Small intestine (tissue), 7 donors: ENCODE results near the gene TRPM5. TPM values are rescaled to one million over a fixed set of nuclear protein-coding genes. Genes with fewer than 3 reads are reported as not detected.

Experiments used
- DNase-seq, 2 donors: peaks; one replicate each; pipeline versions ENCODE4 v3.0.0 to v3.0.0-alpha.2; 2013
- FAIRE-seq: peaks from 2 replicates; lab custom pipeline; 2012; peaks lifted over from hg19 to GRCh38; lab: Jason Lieb, UNC
- H3K27ac ChIP-seq, 3 donors: one replicate each; pipeline ENCODE4 v1.5.1; 2013; ENCODE audit warnings: low read length in 2 of 3, mild to moderate bottlenecking in 2 of 3, control low read depth in 1 of 3, inconsistent platforms in 1 of 3, low read depth in 1 of 3, moderate library complexity in 1 of 3
- H3K27me3 ChIP-seq, 3 donors: one replicate each; pipeline ENCODE4 v1.6.1; 2013; ENCODE audit warnings: low read length in 3 of 3, inconsistent platforms in 1 of 3; ENCODE audit not compliant: control insufficient read depth in 3 of 3, insufficient read depth in 3 of 3
- H3K36me3 ChIP-seq, 3 donors: one replicate each; pipeline ENCODE4 v1.6.1; 2013; ENCODE audit warnings: low read length in 3 of 3, inconsistent platforms in 1 of 3, low read depth in 1 of 3, mild to moderate bottlenecking in 1 of 3, moderate library complexity in 1 of 3; ENCODE audit not compliant: control insufficient read depth in 3 of 3, insufficient read depth in 2 of 3
- H3K4me1 ChIP-seq, 3 donors: one replicate each; pipeline ENCODE4 v1.6.1; 2013; ENCODE audit warnings: low read length in 2 of 3, inconsistent platforms in 1 of 3, low read depth in 1 of 3, mild to moderate bottlenecking in 1 of 3, moderate library complexity in 1 of 3; ENCODE audit not compliant: control insufficient read depth in 3 of 3, insufficient read depth in 2 of 3
- H3K4me3 ChIP-seq, 3 donors: one replicate each; pipeline ENCODE4 v1.5.1; 2013; ENCODE audit warnings: low read length in 3 of 3, control low read depth in 1 of 3, inconsistent platforms in 1 of 3, low read depth in 1 of 3, mild to moderate bottlenecking in 1 of 3, moderate library complexity in 1 of 3
- H3K9me3 ChIP-seq, 2 donors: one replicate each; pipeline ENCODE4 v1.6.1; 2013; ENCODE audit warnings: low read depth in 1 of 2, low read length in 1 of 2; ENCODE audit not compliant: control insufficient read depth in 2 of 2, insufficient read depth in 1 of 2
- WGBS, 3 donors: extraction: QIAGEN DNeasy Blood & Tissue Kit; methylation state at CpG; one replicate each; pipeline ENCODE4 v1.1.7; 2013; 5-methylcytosine and 5-hydroxymethylcytosine counted together
- polyA plus RNA-seq, 4 donors: library from polyadenylated mRNA; stranded (reverse) in 3 of 4; unstranded in 1 of 4; fragments of 200-250 nt in 3 of 4; fragments of 120-200 nt in 1 of 4; gene quantifications; one replicate each; pipeline versions ENCODE4 v1.2.1 to v1.2.3, GENCODE V29; 2013
- donor health status: healthy with polysubstance abuse.
- donor health status: control.
- donor health status: control.
- donor health status: Bipolar disorder and iron deficiency.
- donor health status: healthy.

The TRPM5 gene
- polyA plus RNA-seq, 4 donors: 1.3 to 10.0 (median 2.9) TPM

DNA sequence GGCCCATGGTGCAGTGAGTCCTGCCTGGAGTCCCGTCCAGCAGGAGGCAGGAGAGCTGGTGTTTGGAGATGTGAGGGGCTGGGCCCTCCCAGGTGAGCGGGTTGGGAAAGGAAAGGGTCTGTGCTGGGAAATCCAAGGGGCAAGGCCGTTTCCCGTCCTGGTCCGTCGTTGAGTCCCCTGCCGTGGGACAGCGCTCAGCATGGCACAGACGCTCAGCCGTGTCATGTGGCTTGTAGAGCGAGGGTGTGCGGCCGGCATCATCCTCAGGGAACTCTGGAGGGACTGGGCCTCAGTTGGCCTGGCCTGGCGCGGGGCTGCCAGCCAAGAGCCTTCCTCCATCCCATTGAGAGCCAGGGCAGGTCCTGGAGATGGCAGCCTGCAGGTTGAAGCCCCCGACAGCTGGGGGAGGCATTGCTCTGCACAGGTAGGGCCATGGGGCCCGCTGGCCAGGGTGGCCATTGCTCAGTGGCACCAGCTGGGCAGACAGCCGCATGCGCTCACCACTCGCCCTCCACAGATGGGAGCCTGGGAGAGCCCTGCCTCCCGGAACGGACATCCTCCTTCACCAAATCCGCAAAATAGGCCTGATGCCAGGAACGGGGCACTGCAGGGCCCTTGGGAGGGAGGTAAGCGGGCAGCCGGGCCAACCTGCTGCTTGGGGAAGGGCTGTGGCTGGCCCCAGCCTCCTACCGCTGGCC, 29.2 kb upstream of the TRPM5 start:
- Histone ChIP-seq H3K9me3 (peaks cover 0 to 4% of the 10 kb centered on the region in 2 donors), H3K27me3 (no peaks in the 10 kb centered on the region), H3K27ac (no peak overlapping the region), H3K4me1 (peaks cover 0 to 14% (median 3%) of the 10 kb centered on the region in 3 donors), H3K4me3 (no peak overlapping the region), H3K36me3 (peaks cover 0 to 9% (median 2%) of the 10 kb centered on the region in 3 donors)
- FAIRE-seq (no peak), DNase-seq (no peak)
- 73 to 83% (median 77%) methylated on average over 26 to 27 of the region's 27 CpGs for WGBS, 3 donors

DNA sequence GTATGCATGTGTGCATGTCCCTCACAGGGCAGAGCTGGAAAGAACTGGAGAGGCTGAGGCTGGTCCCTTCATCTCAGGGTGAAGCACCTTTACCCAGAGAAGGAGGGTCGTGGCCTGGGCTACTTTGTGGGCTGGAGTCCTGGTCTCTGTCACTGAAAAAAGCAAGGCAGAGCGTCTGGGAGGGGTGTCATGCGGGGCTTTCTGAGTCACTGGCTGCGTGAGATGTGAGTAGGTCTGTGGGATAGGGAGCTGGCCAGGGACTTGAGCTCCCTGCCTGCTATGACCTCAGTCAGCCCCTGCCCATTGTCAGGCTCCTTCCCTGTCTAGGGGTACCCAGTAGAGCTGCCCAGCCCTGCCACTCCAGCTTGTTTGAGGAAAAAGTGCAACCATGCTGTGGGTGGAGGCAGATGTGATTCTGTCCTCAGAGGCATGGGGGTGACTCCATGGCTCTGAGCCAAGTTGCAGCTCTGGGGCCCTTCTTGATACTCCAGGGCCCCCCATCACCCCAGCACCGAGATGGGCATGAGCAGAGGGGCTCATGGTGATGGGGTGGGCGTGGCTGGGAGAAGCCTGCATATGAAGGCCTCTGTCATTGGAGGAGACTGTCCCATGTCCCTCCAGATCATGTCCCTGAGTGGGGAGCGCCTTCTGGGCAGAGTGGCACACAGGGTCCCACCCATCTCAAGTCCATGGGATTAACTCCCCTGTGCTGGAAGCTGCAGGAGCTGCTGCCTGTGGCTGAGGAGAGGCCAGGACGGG, 28.3 kb upstream of the TRPM5 start:
- DNase-seq: no peak
- 67 to 71% (median 69%) methylated on average over 8 of the region's 8 CpGs for WGBS, 3 donors

DNA sequence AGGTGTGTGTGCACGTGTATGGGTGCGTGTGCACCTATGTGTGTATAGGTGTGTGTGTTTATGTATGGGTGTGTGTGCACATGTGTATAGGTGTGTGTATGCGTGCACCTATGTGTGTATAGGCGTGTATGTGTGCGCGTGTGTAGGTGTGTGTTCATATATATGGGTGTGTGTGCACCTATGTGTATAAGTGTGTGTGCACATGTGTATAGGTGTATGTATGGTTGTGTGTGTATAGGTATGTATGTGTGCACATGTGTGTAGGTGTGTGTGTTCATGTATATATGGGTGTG, 27.4 kb upstream of the TRPM5 start:
- Histone ChIP-seq H3K4me3 (no peak overlapping the region), H3K27me3 (no peaks in the 10 kb centered on the region), H3K9me3 (no peaks in the 10 kb centered on the region), H3K27ac (no peak overlapping the region), H3K4me1 (peaks cover 0 to 14% (median 7%) of the 10 kb centered on the region in 3 donors), H3K36me3 (peaks cover 0 to 7% (median 0%) of the 10 kb centered on the region in 3 donors)
- FAIRE-seq (no peak), DNase-seq (no peak)
- WGBS, 3 donors: 87 to 95% (median 94%) methylated on average over 6 of the region's 6 CpGs

More for the DNA sequence above, 28.3 kb upstream of the TRPM5 start:
- H3K27me3 ChIP-seq: no peaks in the 10 kb centered on the region
- no peak overlapping the region for H3K4me3 ChIP-seq
- peaks cover 0 to 7% (median 0%) of the 10 kb centered on the region in 3 donors for H3K36me3 ChIP-seq
- no peak overlapping the region for H3K27ac ChIP-seq
- H3K9me3 ChIP-seq: no peaks in the 10 kb centered on the region
- no peak for FAIRE-seq
- H3K4me1 ChIP-seq: peaks cover 0 to 14% (median 6%) of the 10 kb centered on the region in 3 donors

DNA sequence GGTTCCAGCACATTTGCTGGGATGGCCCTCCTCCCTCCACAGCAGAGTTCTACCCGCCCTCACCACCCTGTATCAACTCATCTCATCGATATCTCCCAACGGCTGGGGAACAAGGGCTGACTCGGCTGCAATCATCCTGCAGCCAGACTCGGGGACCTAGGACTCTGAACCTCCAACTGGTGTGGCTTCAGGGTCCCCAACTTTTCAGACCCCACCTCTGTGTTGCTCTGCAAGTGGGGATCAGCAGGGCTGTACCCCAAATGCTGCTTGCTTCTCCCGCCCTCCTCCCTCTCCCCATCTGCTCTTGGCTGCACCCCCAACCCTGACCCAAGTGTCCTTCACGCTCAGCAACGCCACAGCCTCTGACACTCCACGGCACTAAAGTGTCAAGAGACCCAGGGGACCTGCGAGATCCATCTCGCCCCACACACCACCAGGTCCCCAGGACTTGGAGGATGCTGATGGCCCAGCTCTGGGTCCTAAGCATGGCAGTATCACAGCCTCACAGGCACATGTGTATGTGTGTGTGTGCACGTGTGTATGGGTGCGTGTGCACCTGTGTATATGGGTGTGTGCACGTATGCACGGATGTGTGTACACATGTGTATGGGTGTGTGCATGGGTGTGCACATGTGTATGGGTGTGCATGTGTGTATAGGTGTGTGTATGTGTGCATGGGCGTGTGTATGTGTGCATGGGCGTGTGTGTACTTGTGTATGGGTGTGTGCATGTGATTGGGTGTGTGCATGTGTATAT, 26.9 kb upstream of the TRPM5 start:
- Histone ChIP-seq H3K4me1 (peaks cover 0 to 14% (median 7%) of the 10 kb centered on the region in 3 donors), H3K36me3 (peaks cover 0 to 9% (median 0%) of the 10 kb centered on the region in 3 donors), H3K27me3 (no peaks in the 10 kb centered on the region), H3K9me3 (no peaks in the 10 kb centered on the region), H3K27ac (no peak overlapping the region), H3K4me3 (no peak overlapping the region)
- WGBS, 3 donors: 63 to 75% (median 69%) methylated on average over 16 to 17 of the region's 17 CpGs
- DNase-seq: no peak
- FAIRE-seq: no peak

DNA sequence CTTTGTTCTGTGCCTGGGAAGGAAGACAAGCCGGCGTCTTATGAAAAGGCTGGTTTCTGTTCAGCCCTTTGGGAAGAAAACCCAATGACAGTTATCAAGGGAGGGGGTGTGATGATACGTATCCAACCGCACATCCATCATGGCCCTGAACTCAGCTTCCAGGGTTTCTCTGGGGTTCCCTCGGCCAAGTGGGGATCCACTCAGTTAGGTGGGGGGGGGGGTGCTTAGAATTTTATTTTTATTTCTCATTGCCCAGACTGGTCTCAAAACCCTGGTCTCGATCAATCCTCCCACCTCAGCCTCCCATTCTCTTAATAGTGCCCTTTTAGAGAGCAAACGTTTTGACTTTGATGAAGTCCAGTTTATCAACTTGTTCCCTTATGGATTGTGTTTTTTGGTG, 26.2 kb upstream of the TRPM5 start:
- no peak overlapping the region for H3K27ac ChIP-seq
- 76 to 86% (median 82%) methylated on average over 7 of the region's 7 CpGs for WGBS, 3 donors
- peaks cover 0 to 9% (median 0%) of the 10 kb centered on the region in 3 donors for H3K36me3 ChIP-seq
- FAIRE-seq (no peak), DNase-seq (no peak)
- no peaks in the 10 kb centered on the region for H3K9me3 ChIP-seq
- H3K27me3 ChIP-seq: no peaks in the 10 kb centered on the region
- no peak overlapping the region for H3K4me3 ChIP-seq
- peaks cover 3 to 14% (median 7%) of the 10 kb centered on the region in 3 donors for H3K4me1 ChIP-seq

DNA sequence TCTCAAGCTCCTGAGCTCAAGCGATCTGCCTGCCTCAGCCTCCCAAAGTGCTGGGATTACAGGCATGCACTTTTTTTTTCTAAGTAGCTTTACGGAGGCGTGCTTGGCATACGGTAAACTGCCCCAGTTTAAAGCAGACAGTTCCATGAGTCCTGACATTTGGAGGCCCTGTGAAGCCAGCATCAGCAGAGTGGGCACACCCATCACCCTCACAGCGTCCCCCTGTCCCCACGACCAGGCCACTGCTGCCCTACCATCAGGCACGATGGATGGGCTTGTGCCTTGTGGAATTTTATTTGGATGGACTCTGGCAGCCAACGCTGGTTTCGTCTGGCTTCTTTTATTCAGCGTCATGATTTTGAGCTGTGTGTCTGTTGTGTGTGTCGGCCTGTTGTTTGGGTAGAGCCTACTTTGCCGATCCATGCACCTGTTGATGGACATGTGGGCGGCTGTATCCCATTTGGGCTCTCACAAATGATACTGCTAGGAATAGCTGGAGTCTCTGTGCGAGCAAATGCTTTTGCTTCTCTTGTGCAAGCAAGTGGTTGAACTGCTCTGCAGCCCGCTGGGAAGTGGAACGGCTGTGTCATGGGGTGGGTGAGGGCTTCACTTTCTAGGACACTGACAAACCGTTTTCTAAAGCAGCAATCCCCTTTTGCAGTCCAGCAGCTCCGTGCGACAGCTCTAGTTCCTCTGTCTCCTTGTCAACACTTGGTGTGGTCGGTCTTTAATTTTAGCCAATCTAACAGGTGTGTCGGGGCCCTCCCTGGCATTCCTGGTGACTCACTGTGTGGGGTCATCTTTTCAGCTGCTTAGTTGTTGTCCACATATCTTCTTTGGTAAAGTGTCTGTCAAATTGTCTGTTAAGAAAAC, 24.3 kb upstream of the TRPM5 start:
- Histone ChIP-seq H3K9me3 (no peaks in the 10 kb centered on the region), H3K36me3 (peaks cover 0 to 9% (median 0%) of the 10 kb centered on the region in 3 donors), H3K4me1 (peaks cover 3 to 14% (median 7%) of the 10 kb centered on the region in 3 donors), H3K4me3 (no peak overlapping the region), H3K27me3 (no peaks in the 10 kb centered on the region), H3K27ac (no peak overlapping the region)
- 84 to 91% (median 90%) methylated on average over 21 of the region's 21 CpGs for WGBS, 3 donors
- DNase-seq (no peak), FAIRE-seq (no peak)

DNA sequence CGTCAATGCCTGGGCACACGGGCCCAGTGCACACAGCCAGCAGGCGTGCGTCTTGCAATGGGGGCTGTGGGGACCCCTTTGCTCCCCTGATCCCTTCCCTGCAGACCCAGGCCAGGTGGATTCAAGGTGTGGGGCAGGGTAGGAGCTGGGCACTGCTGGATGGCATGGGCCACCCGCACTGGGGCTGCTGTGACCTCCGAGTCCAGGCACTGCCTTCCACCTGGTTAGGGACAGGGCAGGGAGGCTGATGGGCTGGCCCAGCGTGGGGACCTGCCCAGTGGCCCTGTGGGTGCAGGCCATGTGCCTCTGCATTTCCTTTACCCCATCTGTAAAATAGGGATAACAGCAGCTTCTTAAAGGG, 23.4 kb upstream of the TRPM5 start:
- Histone ChIP-seq H3K4me3 (no peak overlapping the region), H3K36me3 (peaks cover 0 to 9% (median 0%) of the 10 kb centered on the region in 3 donors), H3K9me3 (no peaks in the 10 kb centered on the region), H3K27ac (no peak overlapping the region), H3K27me3 (no peaks in the 10 kb centered on the region), H3K4me1 (peaks cover 3 to 17% (median 14%) of the 10 kb centered on the region in 3 donors)
- FAIRE-seq (no peak), DNase-seq (no peak)
- 74 to 90% (median 81%) methylated on average over 7 of the region's 7 CpGs for WGBS, 3 donors
